LHCN-M2 (cell line): Measurements from ENCODE around the gene RABIF. TPM values are rescaled to one million over a fixed set of nuclear protein-coding genes. Genes with fewer than 3 reads are reported as not detected.
"Not testable (repeated sequence)": the region's sequence is repeated elsewhere in the genome, so short reads cannot be mapped to it uniquely, and the experiment has no call there.

Experiments used
- DNase-seq: peaks from one replicate; pipeline ENCODE4 v3.0.0-alpha.2; 2012; ENCODE audit warnings: low read depth
- polyA plus RNA-seq: library from polyadenylated mRNA; unstranded; fragments of >200 nt; gene quantifications from one replicate; pipeline ENCODE4 v1.2.1, GENCODE V29; 2012; ENCODE audit warnings: missing spikeins
- total RNA-seq: library from RNA; depleted of rRNA; stranded (reverse); fragments of >200 nt; gene quantifications from 2 replicates; pipeline ENCODE4 v1.2.3, GENCODE V29; 2014; rRNA removed

RABIF gene
- total RNA-seq: 6.6 and 7.1 TPM in 2 replicates
- 11.8 TPM for polyA plus RNA-seq

DNA sequence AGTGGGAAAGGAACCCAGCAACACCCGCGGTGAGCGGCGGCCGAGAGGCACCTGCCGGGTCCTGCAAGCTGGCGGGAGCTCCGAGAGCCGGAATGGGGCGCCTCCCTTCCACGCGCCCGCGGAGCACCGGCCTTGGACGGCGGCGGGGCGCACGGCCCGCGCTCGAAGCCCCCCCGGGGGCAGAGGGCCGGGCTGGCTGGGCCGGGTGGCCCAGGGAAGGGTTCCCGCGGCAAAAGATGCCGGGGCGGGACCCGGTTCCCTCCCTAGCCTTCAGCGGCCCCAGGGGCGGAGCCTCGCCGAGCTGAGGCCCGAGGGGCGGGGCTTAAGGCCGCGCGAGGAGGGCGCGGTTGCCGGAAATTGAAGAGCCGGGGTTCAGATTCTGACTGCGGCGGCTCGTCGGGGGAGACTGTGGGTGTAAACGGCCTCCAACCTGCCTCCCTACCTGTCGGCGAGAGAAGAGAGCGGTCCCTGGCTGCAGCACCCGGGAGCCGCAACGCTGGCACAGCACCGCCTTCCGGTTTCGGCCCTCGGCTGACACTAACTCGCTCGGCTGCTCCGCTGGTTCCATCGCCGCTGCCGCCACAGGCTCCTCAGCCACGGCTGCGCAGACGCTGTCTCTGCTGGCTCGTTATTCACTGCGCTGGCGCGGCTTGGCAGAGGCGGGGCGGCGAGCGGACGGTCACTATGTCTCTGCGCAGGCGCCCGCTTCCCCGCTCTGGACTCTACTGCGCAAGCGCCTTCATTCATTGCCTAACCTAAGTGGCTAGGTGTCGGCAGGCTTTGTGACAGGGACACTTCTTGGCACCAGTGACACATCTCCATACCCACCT, at the start of gene RABIF:
Gene RABIF, minus strand, starts transcription at position 619 of the 830 bp plus-strand sequence. Its CDS starts 51 bp downstream, at position 568.
- peak; percentile 88 for DNase-seq

DNA sequence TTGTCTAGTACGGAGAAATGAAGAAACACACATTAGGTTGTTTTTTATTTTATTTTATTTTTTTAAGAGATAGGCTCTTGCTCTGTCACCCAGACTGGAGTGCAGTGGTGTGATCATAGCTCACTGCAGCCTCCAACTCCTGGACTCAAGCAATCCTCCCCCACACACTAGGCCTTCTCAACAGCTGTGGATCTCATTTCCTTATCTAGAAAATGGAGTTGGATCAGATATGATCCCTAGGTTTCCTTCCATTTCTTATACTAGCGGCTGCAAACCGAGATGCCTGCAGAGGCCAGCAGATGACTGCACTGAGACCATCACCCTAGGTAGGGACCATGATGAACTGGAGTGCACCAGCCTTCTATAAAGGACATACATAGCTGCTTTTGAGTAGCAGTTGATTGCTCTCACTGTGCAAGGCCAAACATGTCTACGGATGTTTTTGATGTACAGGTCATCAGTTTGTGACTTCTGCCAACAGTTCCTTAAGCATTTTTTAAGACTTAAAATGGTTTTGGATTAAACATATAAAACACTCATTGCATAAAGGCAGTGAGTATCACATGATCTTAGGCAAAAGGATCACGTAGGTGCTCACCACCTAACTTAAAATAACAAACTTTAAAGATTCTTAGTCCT, 49.5 kb upstream of the RABIF start:
- no peak for DNase-seq

- DNase-seq: not testable (repeated sequence)
Measured at GRCh38 chr1:202936409-202936808, 47.5 kb upstream of the RABIF start.

GRCh38 chr1:202935844-202936243, 46.9 kb upstream of the RABIF start:
- no peak for DNase-seq

DNA sequence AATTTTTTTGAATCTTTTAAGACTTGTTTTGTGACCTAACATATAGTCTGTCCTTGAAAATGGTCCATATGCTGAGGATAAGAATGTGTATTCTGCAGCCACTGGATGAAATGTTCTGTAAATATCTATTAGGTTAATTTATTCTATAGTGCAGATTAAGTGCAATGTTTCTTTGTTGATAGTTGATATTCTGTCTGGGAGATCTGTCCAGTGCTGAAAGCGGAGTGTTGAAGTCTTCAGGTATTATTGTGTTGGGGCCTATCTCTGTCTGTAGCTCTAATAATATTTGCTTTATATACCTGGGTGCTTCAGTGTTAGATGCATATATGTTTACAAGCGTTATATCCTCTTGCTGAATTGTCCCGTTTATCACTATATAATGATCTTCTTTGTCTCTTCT, 45.8 kb upstream of the RABIF start:
- no peak for DNase-seq

GRCh38 chr1:202932476-202932875, 43.5 kb upstream of the RABIF start:
- no peak for DNase-seq

DNA sequence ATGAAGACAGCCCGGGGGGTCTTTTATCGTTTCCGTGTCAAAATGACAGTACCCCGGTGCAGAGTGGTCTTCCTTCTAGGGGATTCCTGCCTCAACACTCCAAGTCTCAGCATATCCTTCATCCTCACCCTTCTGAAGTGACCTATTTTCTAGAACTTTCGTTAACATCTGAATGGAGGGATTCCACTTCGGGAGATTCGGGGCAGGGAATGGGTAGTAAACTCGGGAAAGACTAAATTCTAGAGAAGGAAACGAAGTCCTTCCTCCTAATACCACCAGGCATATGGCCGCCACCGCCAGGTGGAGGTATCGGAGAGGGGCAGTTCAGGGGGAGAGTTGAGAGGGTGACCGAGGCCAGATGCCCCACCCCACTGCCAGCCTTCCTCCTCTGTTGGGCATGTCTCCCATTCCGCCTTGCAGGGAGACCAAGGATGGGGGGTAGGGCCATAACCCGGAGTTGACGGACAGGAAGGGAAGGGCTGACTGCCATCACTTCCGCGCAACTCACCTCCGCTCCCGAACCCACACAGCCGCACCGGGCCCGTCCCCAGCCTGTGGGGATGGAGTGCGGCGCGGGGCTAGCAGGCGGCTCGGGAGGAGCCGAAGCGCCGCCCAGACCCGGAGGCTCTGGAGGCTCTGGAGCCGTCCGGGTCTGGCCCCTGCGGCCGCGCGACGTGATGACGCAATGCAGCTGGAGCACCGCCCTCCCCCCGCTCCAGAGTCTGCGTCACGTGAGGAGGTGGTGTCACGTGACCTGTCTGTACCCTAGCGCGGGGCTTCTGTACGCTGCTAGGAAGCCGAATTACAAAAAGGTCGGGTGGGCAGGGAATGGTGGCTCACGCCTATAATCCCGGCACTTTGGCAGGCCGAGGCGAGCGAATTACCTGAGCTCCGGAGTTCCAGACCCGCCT, 37.9 kb upstream of the RABIF start, which contains the start of gene KLHL12:
Gene KLHL12, minus strand, starts transcription at position 654 of the 911 bp plus-strand sequence. CDS start 2,072 bp downstream, outside the sequence.
- DNase-seq: peak; percentile 97

GRCh38 chr1:202923533-202923932, 34.6 kb upstream of the RABIF start:
- no peak for DNase-seq

GRCh38 chr1:202919615-202920014, 30.7 kb upstream of the RABIF start:
- no peak for DNase-seq

DNA sequence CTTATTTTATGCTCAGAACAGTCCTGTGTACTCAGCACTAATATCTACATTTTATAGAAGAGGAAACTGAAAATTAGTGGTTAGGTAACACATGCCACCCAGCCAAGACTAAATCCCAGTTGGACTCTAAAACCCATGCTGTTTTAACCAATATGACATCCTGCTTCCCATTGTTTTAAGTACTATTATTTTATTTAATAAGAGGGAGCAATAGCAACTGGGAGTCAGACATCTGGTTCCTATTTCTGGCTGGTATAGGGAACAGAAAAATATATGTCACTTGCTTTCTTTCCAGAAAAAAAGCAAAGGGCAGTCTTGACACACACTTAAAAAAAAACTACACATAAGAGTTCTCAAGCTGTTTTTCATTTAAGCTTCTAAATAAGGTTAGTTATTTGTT, 26.2 kb upstream of the RABIF start:
- no peak for DNase-seq

DNA sequence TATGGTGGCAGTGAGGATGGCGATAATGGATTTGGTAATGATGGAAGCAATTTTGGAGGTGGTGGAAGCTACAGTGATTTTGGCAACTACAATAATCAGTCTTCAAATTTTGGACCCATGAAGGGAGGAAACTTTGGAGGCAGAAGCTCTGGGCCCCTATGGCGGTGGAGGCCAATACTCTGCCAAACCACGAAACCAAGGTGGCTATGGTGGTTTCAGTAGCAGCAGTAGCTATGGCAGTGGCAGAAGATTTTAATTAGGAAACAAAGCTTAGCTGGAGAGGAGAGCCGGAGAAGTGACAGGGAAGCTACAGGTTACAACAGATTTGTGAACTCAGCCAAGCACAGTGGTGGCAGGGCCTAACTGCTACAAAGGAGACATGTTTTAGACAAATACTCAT, 23.5 kb upstream of the RABIF start:
- not testable (repeated sequence) for DNase-seq

GRCh38 chr1:202909494-202909893, 20.5 kb upstream of the RABIF start:
- DNase-seq: no peak

DNA sequence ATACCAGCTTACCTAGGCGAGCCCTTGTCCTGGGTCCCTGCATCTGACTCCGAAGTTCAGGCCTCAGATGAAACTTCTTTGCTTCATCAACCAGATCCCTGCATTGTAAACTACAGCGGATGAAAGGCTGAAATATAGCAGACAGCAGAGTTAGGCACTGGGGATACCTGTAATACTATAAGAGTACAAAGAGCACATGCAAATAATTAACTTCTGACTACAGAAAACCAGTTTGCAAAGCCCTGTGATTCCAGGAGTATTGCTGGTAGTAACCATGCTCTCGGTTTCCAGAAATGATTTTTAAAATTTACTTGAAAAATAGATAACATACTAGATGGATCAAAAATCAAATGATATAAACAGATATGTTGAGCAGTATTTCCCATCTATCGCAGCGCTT, 20.0 kb upstream of the RABIF start:
- no peak for DNase-seq

DNA sequence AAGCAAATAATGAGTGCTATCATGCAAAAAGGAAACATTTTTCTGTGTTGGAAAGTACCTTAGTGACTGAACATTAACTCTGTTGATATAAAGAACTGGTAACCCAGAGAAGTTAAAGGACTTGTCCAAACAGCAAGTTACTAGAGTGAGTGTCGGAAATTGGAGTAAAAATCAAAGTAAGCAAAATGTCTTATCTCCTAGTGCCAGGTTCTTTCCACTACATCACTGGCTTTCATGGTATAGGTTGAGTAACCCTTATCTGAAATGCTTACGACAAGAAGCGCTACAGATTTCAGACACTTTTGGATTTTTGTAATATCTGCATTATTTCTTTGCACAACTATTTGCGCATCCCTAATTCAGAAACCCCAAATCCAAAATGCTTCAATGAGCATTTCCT, 16.4 kb upstream of the RABIF start:
- no peak for DNase-seq

GRCh38 chr1:202903808-202904207, 14.9 kb upstream of the RABIF start:
- not testable (repeated sequence) for DNase-seq

GRCh38 chr1:202901555-202901954, 12.6 kb upstream of the RABIF start:
- DNase-seq: no peak

DNA sequence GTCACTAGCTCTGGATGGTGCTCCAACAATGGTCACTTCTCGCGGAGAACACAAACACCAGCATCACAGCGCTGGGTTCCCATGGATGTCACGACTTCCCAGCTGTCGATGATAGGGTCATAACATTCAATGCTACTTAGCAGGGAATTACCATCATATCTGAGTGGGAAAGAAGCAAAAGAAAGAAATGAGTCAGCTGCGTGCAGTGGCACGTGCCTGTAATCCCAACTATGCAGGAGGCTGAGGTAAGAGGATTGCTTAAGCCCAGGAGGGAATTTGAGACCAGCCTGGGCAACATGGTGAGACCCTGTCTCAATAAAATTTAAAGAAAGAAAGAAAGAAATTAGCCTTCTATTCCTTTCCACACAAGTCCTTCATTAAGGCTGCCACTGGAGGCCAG, 3.6 kb upstream of the RABIF start:
- DNase-seq: no peak

DNA sequence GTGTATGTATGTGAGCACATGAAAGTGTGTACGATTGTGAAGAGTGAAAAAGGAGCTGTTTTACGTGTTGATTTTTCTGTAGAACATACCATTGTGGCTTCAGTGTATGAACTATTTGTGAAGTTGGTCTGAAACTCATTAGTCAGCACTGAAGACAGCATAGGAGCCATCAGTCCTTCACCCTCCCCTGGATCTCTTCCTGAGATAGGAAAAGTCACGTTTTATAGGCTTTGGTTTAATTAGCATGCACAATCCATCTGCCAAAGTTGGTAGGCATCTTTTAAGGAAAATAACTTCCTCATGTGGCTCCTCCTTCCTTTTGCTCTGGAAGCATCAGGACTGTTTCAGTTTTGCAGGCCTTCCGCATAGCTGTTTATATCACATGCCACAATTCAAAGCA, 1.4 kb upstream of the RABIF start:
- no peak for DNase-seq

DNA sequence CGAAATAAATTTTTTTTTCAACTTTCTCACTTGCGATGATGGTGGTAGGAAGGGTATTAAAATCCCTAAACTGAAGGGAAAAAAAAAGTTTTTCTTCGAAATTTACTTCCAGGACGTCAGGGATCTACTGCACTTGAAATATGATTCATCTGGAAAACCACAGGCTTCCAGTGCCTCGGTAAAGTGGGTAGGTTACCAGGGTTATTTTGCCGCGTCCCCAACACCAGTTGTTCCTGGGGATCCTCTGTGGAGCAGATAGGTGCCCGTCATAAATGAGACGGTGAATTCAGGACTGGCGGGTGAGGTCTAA, 773 bp downstream of the RABIF start:
- peak; percentile 63 for DNase-seq

GRCh38 chr1:202880961-202881460, 7.9 kb downstream of the RABIF start:
- no peak for DNase-seq

DNA sequence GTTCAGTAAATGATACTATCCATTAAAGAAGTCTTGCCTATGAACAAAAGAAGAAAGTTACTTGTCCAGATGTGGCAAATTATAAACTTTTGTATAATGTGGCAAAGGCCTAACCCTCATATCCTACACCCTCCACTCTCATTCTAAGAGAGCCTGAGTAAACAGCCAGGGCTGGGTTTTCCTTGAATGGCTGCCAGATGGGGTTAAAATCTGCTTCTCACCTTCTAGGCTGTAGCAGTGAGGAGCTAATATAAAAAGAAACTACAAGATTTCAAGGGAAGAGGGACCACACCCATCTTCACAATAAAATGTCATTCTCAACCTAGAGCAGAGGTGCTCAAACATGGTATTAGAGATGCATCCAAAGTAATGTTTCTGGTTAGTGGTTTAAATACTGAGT, 8.9 kb downstream of the RABIF start:
- no peak for DNase-seq

GRCh38 chr1:202879128-202879527, 9.8 kb downstream of the RABIF start:
- DNase-seq: no peak
